PC-3 (cell line): ENCODE data around the gene ZNF337. TPM values are rescaled to one million over a fixed set of nuclear protein-coding genes. Genes with fewer than 3 reads are reported as not detected.
"Not testable (repeated sequence)": the region's sequence is repeated elsewhere in the genome, so short reads cannot be mapped to it uniquely, and the experiment has no call there.

Experiments
- ATAC-seq: fragments of 200-7000 bp; cut with Tn5 transposase; 2 replicates; pipeline ENCODE4 v1.9.1; 2020; ENCODE audit warnings: mild to moderate bottlenecking, moderate library complexity
- BruUV-seq: library from RNA; stranded (reverse); fragments of 400-500 nt; replicated peaks from 2 replicates; lab custom pipeline; 2021; lab: Mats Ljungman, UMichigan
- CTCF ChIA-PET: fragments of 300-600 bp; sonication (Branson Sonifier 250); formaldehyde crosslinking; loops from one replicate; lab custom pipeline; 2022; ENCODE audit warnings: antibody characterized with exemption; lab: Charles Lee
- POLR2A ChIA-PET: fragments of 300-600 bp; sonication (Branson Sonifier 250); formaldehyde crosslinking; loops from one replicate; lab custom pipeline; 2022; ENCODE audit warnings: antibody characterized with exemption; ENCODE audit not compliant: unreplicated experiment; lab: Charles Lee
- DNase-seq: peaks from one replicate; pipeline ENCODE4 v3.0.0-alpha.2; 2015
- H2AFZ ChIP-seq: fragments of 300-600 bp; sonication (generic); 2 replicates; pipeline ENCODE4 v1.6.0; 2016; ENCODE audit warnings: antibody characterized with exemption, low read length
- H3F3A ChIP-seq: fragments of 300-600 bp; sonication (generic); one replicate; pipeline ENCODE4 v1.6.0; 2017; ENCODE audit warnings: antibody characterized with exemption, low read length, control low read depth, mild to moderate bottlenecking; ENCODE audit not compliant: unreplicated experiment
- H3K27ac ChIP-seq: fragments of 300-600 bp; sonication (generic); 2 replicates; pipeline ENCODE4 v1.5.1; 2016; ENCODE audit warnings: mild to moderate bottlenecking, low read length
- H3K27me3 ChIP-seq: fragments of 300-600 bp; sonication (generic); 2 replicates; pipeline ENCODE4 v1.6.1; 2016; ENCODE audit warnings: low read length, mixed read lengths
- H3K36me3 ChIP-seq: fragments of 300-600 bp; sonication (generic); 2 replicates; pipeline ENCODE4 v1.6.1; 2016; ENCODE audit warnings: low read depth, mixed run types, low read length, mixed read lengths
- H3K4me1 ChIP-seq: fragments of 300-600 bp; sonication (generic); 2 replicates; pipeline ENCODE4 v1.5.1; 2016; ENCODE audit warnings: low read length; ENCODE audit not compliant: insufficient read depth
- H3K4me2 ChIP-seq: fragments of 300-600 bp; sonication (generic); 2 replicates; pipeline ENCODE4 v1.6.0; 2016; ENCODE audit warnings: low read length
- H3K4me3 ChIP-seq: fragments of 300-600 bp; sonication (generic); 2 replicates; pipeline ENCODE4 v1.5.1; 2016; ENCODE audit warnings: mild to moderate bottlenecking, low read length, mixed read lengths
- H3K79me2 ChIP-seq: fragments of 300-600 bp; sonication (generic); 2 replicates; pipeline ENCODE4 v1.6.1; 2017; ENCODE audit warnings: low read length, mixed read lengths
- H3K9ac ChIP-seq: fragments of 300-600 bp; sonication (generic); 2 replicates; pipeline ENCODE4 v1.6.0; 2016; ENCODE audit warnings: mild to moderate bottlenecking, low read length
- H3K9me2 ChIP-seq: fragments of 300-600 bp; sonication (generic); replicated peaks from 2 replicates; pipeline ENCODE4 v1.6.1; 2016; ENCODE audit warnings: mixed run types, low read length, mixed read lengths
- H3K9me3 ChIP-seq: fragments of 300-600 bp; sonication (generic); 2 replicates; pipeline ENCODE4 v1.6.1; 2016; ENCODE audit warnings: low read length, mixed read lengths
- H4K20me1 ChIP-seq: fragments of 300-600 bp; sonication (generic); 2 replicates; pipeline ENCODE4 v1.6.1; 2016; ENCODE audit warnings: low read length, mixed read lengths
- CTCF ChIP-seq: fragments of 300-600 bp; sonication (generic); conservative IDR thresholded peaks from 2 replicates; pipeline ENCODE4 v1.5.1; 2017; ENCODE audit warnings: antibody characterized with exemption, low read depth, mild to moderate bottlenecking, low read length
- EZH2 ChIP-seq: fragments of 300-600 bp; sonication (generic); IDR thresholded peaks from one replicate; pipeline ENCODE4 v1.6.1; 2017; ENCODE audit warnings: antibody characterized with exemption, mild to moderate bottlenecking, low read length; ENCODE audit not compliant: unreplicated experiment
- EZH2phosphoT487 ChIP-seq: fragments of 300-600 bp; sonication (generic); IDR thresholded peaks from 2 replicates; pipeline ENCODE4 v1.6.1; 2018; ENCODE audit warnings: mild to moderate bottlenecking, antibody characterized with exemption, low read length, borderline replicate concordance
- intact Hi-C: fragments of 100-400 bp; cut with micrococcal nuclease; formaldehyde crosslinking; loops from 2 replicates; pipeline ENCODE4 v1.9.0; 2023
- total RNA-seq: library from RNA; depleted of rRNA; stranded (reverse); fragments of >200 nt; gene quantifications from 2 replicates; pipeline ENCODE4 v1.2.3, GENCODE V29; 2014

The ZNF337 gene
- total RNA-seq, 1 experiment from 2014 or later, result 12.8 TPM

DNA sequence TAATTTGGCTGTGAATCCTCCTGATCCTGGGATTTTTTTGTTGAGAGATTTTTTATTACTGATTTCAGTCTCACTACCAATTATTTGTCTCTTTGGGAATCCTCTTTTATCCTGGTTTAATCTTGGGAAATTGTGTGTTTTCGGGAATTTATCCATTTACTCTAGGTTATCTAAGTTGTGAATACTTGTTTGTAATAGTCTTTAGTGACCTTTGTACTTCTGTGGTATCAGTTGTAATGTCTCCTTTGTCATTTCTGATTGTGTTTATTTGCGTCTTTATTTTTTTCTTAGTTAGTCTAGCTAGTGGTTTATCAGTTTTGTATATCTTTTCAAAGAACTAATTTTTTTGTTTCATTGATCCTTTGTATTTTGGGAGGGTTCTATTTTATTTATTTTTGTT is 27.3 kb upstream of the ZNF337 start:
- DNase-seq, result no peak
- no peaks in the 10 kb centered on the region for H3K4me1 ChIP-seq
- no peak overlapping the region for H3K4me3 ChIP-seq
- peaks cover 3% of the 10 kb centered on the region; the same call in 1 of the 2 replicates for H3K9me3 ChIP-seq
- H2AFZ ChIP-seq, result no peak overlapping the region
- intact Hi-C loops, result no loop called here
- no peaks in the 10 kb centered on the region for H3K9me2 ChIP-seq
- H3K9ac ChIP-seq, result no peak overlapping the region
- no peaks in the 10 kb centered on the region for H3K79me2 ChIP-seq
- no peak for ATAC-seq
- H3K27ac ChIP-seq, result no peak overlapping the region
- H3K27me3 ChIP-seq, result no peaks in the 10 kb centered on the region
- no peak for TF ChIP-seq EZH2phosphoT487
- no peak for TF ChIP-seq CTCF
- no peak for TF ChIP-seq EZH2
- peaks cover 2% of the 10 kb centered on the region; the same call in 1 of the 2 replicates for H3K36me3 ChIP-seq
- no TSS peak for BruUV-seq
- H3K4me2 ChIP-seq, result no peak overlapping the region
- no peaks in the 10 kb centered on the region for H4K20me1 ChIP-seq
- ChIA-PET POLR2A (no interaction called here), CTCF (no interaction called here)
- H3F3A ChIP-seq, result no peaks in the 10 kb centered on the region

- no peak for ATAC-seq
- Histone ChIP-seq H3K9ac (no peak overlapping the region), H3K36me3 (no peaks in the 10 kb centered on the region), H3K4me2 (no peak overlapping the region), H3K4me1 (no peaks in the 10 kb centered on the region), H3K9me2 (no peaks in the 10 kb centered on the region), H4K20me1 (no peaks in the 10 kb centered on the region), H2AFZ (no peak overlapping the region), H3K27ac (no peak overlapping the region), H3K9me3 (no peaks in the 10 kb centered on the region), H3K4me3 (no peak overlapping the region), H3K27me3 (no peaks in the 10 kb centered on the region), H3K79me2 (no peaks in the 10 kb centered on the region), H3F3A (no peaks in the 10 kb centered on the region)
- CTCF ChIA-PET, result no interaction called here
- no TSS peak for BruUV-seq
- intact Hi-C loops, result no loop called here
- no peak for DNase-seq
- TF ChIP-seq EZH2phosphoT487 (no peak), EZH2 (no peak), CTCF (no peak)
- POLR2A ChIA-PET, result no interaction called here
These were observed 23.6 kb upstream of the ZNF337 start for GRCh38 chr20:25720285-25720684.

DNA sequence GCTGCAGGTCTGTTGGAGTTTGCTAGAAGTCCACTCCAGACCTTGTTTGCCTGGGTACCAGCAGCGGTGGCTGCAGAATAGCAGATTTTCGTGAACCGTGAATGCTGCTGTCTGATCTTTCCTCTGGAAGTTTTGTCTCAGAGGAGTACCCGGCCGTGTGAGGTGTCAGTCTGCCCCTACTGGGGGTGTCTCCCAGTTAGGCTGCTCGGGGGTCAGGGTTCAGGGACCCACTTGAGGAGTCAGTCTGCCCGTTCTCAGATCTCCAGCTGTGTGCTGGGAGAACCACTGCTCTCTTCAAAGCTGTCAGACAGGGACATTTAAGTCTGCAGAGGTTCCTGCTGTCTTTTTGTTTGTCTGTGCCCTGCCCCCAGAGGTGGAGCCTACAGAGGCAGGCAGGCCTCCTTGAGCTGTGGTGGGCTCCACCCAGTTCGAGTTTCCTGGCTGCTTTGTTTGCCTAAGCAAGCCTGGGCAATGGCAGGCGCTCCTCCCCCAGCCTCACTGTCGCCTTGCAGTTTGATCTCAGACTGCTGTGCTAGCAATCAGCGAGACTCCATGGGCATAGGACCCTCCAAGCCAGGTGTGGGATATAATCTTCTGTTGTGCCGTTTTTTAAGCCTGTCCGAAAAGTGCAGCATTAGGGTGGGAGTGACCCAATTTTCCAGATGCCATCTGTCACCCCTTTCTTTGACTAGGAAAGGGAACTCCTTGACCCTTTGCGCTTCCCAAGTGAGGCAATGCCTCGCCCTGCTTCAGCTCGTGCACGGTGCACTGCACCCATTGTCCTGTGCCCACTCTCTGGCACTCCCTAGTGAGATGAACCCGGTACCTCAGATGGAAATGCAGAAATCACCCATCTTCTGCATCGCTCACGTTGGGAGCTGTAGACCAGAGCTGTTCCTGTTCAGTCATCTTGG is 22.5 kb upstream of the ZNF337 start:
- H3K4me1 ChIP-seq, ATAC-seq, H3K27me3 ChIP-seq, H3K9ac ChIP-seq, H3K27ac ChIP-seq, H3K79me2 ChIP-seq, H3K4me2 ChIP-seq, H3K9me2 ChIP-seq, intact Hi-C loops, BruUV-seq, H3K9me3 ChIP-seq, H3K36me3 ChIP-seq, H4K20me1 ChIP-seq, DNase-seq, POLR2A ChIA-PET, H2AFZ ChIP-seq, H3K4me3 ChIP-seq, H3F3A ChIP-seq, CTCF ChIA-PET: not testable (repeated sequence)
